HepG2 (cell line): Measurements from ENCODE around the gene DDX10. TPM values are rescaled to one million over a fixed set of nuclear protein-coding genes. Genes with fewer than 3 reads are reported as not detected.

ENCODE experiments used
- ATAC-seq: fragments of 200-7000 bp; cut with Tn5 transposase; 3 replicates; pipeline ENCODE4 v1.9.1; 2020; ENCODE audit warnings: mild to moderate bottlenecking, moderate library complexity
- BruUV-seq: library from RNA; stranded (reverse); fragments of 400-500 nt; replicated peaks from 2 replicates; lab custom pipeline; 2021; lab: Mats Ljungman, UMichigan
- CTCF ChIA-PET: fragments of 300-600 bp; formaldehyde crosslinking; extraction: SDS; loops from one replicate; lab custom pipeline; 2021; ENCODE audit warnings: low total read pairs, inconsistent platforms, low intra/inter-chr PET ratio; lab: Yijun Ruan, JAX
- POLR2A ChIA-PET: fragments of 350-600 bp; sonication (Branson Sonifier 250); formaldehyde crosslinking; loops from one replicate; lab custom pipeline; 2020; ENCODE audit warnings: antibody characterized with exemption, inconsistent platforms; lab: Yijun Ruan, JAX
- DNase-seq: peaks from one replicate; pipeline ENCODE4 v3.0.0-alpha.2; 2015; ENCODE audit warnings: low spot score
- FAIRE-seq: peaks from 3 replicates; lab custom pipeline; 2011; peaks lifted over from hg19 to GRCh38; lab: Jason Lieb, UNC
- H2AFZ ChIP-seq: one replicate; pipeline ENCODE4 v1.6.1; 2011; ENCODE audit warnings: low read length, inconsistent platforms
- H3K27ac ChIP-seq: fragments of 300-600 bp; 3 replicates; pipeline ENCODE4 v1.8.0; 2011; ENCODE audit warnings: mixed run types, mild to moderate bottlenecking, mixed read lengths, low read length, inconsistent platforms; ENCODE audit not compliant: insufficient read depth; ENCODE audit errors: extremely low read length
- H3K27me3 ChIP-seq, 2 experiments: fragments of 200-600 bp in 1 of 2; 2 replicates in 1 of 2; 3 replicates in 1 of 2; pipeline versions ENCODE4 v1.6.0 to v1.8.0; 2011; ENCODE audit warnings: low read length in 2 of 2, mild to moderate bottlenecking in 2 of 2, moderate library complexity in 2 of 2, inconsistent platforms in 1 of 2; ENCODE audit not compliant: insufficient read depth in 2 of 2, control insufficient read depth in 1 of 2
- H3K36me3 ChIP-seq, 2 experiments: fragments of 200-600 bp in 1 of 2; replicated peaks in 1 of 2; 2 replicates in 1 of 2; 3 replicates in 1 of 2; pipeline versions ENCODE4 v1.5.1 to v1.8.0; 2011; ENCODE audit warnings: low read length in 2 of 2, inconsistent platforms in 1 of 2; ENCODE audit not compliant: insufficient read depth in 2 of 2, control insufficient read depth in 1 of 2
- H3K4me1 ChIP-seq: 2 replicates; pipeline ENCODE4 v1.5.1; 2012; ENCODE audit warnings: low read length, inconsistent platforms; ENCODE audit not compliant: insufficient read depth
- H3K4me2 ChIP-seq: 2 replicates; pipeline ENCODE4 v1.6.0; 2011; ENCODE audit warnings: low read depth, low read length, inconsistent platforms
- H3K4me3 ChIP-seq, 3 experiments: fragments of 200-600 bp in 1 of 3; sonication (generic), shearing (Covaris generic) in 1 of 3; replicated peaks in 1 of 3; 2 replicates each; pipeline ENCODE4 v1.5.1; 2011 to 2016; ENCODE audit warnings: low read length in 3 of 3, inconsistent platforms in 2 of 3, low read depth in 2 of 3, mild to moderate bottlenecking in 2 of 3, control low read depth in 1 of 3, mixed read lengths in 1 of 3; ENCODE audit not compliant: insufficient read depth in 1 of 3
- H3K79me2 ChIP-seq: one replicate; pipeline ENCODE4 v1.6.1; 2011; ENCODE audit warnings: low read length, inconsistent platforms; ENCODE audit not compliant: insufficient read depth
- H3K9ac ChIP-seq: 2 replicates; pipeline ENCODE4 v1.6.0; 2011; ENCODE audit warnings: mild to moderate bottlenecking, low read depth, low read length, inconsistent platforms; ENCODE audit not compliant: insufficient read depth
- H3K9me3 ChIP-seq: 2 replicates; pipeline ENCODE4 v1.5.1; 2012; ENCODE audit warnings: mild to moderate bottlenecking, low read length
- H4K20me1 ChIP-seq: 2 replicates; pipeline ENCODE4 v1.6.0; 2011; ENCODE audit warnings: inconsistent platforms, mild to moderate bottlenecking, low read length, moderate library complexity; ENCODE audit not compliant: insufficient read depth
- DZIP1 ChIP-seq: sonication (generic); formaldehyde crosslinking; IDR thresholded peaks from 2 replicates; pipeline ENCODE4 v1.5.0; 2020; ENCODE audit warnings: mild to moderate bottlenecking, missing genetic modification reagents
- JUND ChIP-seq: sonication (generic); formaldehyde crosslinking; IDR thresholded peaks from 2 replicates; pipeline ENCODE4 v1.8.0; 2022; ENCODE audit warnings: mild to moderate bottlenecking, missing genetic modification reagents
- MATR3 ChIP-seq: sonication (generic); formaldehyde crosslinking; IDR thresholded peaks from 2 replicates; pipeline ENCODE4 v1.4.0; 2020; ENCODE audit warnings: missing genetic modification reagents
- SNAPC2 ChIP-seq: sonication (generic); formaldehyde crosslinking; IDR thresholded peaks from 2 replicates; pipeline ENCODE4 v1.8.1; 2022; ENCODE audit warnings: mild to moderate bottlenecking, missing genetic modification reagents
- ZNF3 ChIP-seq: IDR thresholded peaks from 2 replicates; pipeline ENCODE4 v1.7.0; 2017; ENCODE audit warnings: inconsistent platforms
- ZSCAN25 ChIP-seq: sonication (generic); formaldehyde crosslinking; IDR thresholded peaks from 2 replicates; pipeline ENCODE4 v1.8.0; 2022; ENCODE audit warnings: mild to moderate bottlenecking, missing genetic modification reagents
- WGBS: methylation state at CpG from one replicate; pipeline ENCODE4 v1.1.6; 2017; ENCODE audit warnings: low lambda C conversion rate; 5-methylcytosine and 5-hydroxymethylcytosine counted together
- in situ Hi-C: cut with HindIII; loops from 2 replicates; pipeline ENCODE4 v1.10.0; 2017; ENCODE audit warnings: low pct_unique_long_range_greater_than_20kb; ENCODE audit not compliant: extremely low pct_ligation_motif_present
- intact Hi-C: fragments of 100-400 bp; cut with micrococcal nuclease; formaldehyde crosslinking; loops from one replicate; pipeline ENCODE4 v1.10.0; 2022; ENCODE audit not compliant: unreplicated experiment
- polyA plus RNA-seq, 8 experiments: library from polyadenylated mRNA; depleted of rRNA in 3 of 8; stranded (reverse) in 7 of 8; unstranded in 1 of 8; fragments of >200 nt; fragmentation: Illumina TruSeq in 4 of 8; extraction: Trizol in 4 of 8; gene quantifications; 2 replicates each; pipeline versions ENCODE4 v1.2.1 to v1.2.3, GENCODE V29; 2011 to 2016; ENCODE audit warnings: low read depth in 4 of 8, missing spikeins in 1 of 8, mixed read lengths in 1 of 8; ENCODE audit not compliant: insufficient read depth in 1 of 8
- total RNA-seq, 5 experiments: library from RNA; depleted of rRNA; stranded (reverse); fragments of >200 nt; fragmentation: Illumina TruSeq; extraction: Trizol; gene quantifications; 2 replicates each; pipeline ENCODE4 v1.2.3, GENCODE V29; 2016; ENCODE audit warnings: low read depth in 1 of 5

The DDX10 gene
- total and polyA plus RNA-seq, 2 of the 13 experiments (the other 11 are each of a cell fraction or from before 2014, with no cell fraction given): 17.0 to 32.0 TPM

GRCh38 chr11:108826136-108826535 is 161.3 kb downstream of the DDX10 start:
- CTCF ChIA-PET: no interaction called here
- no peak for FAIRE-seq
- POLR2A ChIA-PET: no interaction called here
- Histone ChIP-seq H3K9ac (no peak overlapping the region), H3K79me2 (no peaks in the 10 kb centered on the region), H3K4me3 (no peak overlapping the region), H3K27ac (no peak overlapping the region), H3K9me3 (no peaks in the 10 kb centered on the region), H2AFZ (no peak overlapping the region), H3K27me3 (no peaks in the 10 kb centered on the region), H3K36me3 (no peaks in the 10 kb centered on the region), H3K4me2 (no peak overlapping the region), H4K20me1 (no peaks in the 10 kb centered on the region), H3K4me1 (no peaks in the 10 kb centered on the region)
- BruUV-seq: no TSS peak
- WGBS: 90% methylated on average over 2 of the region's 2 CpGs
- DNase-seq: no peak
- in situ Hi-C loops: no loop called here
- ATAC-seq: no peak
- intact Hi-C loops: no loop called here
- TF ChIP-seq ZSCAN25 (CRISPR knock-in tag): no peak

- ChIA-PET CTCF (no interaction called here), POLR2A (no interaction called here)
- BruUV-seq: no TSS peak
- no peaks in the 10 kb centered on the region for H3K27me3 ChIP-seq
- FAIRE-seq (no peak), ATAC-seq (no peak), DNase-seq (no peak)
- H2AFZ ChIP-seq: no peak overlapping the region
- no peak overlapping the region for H3K4me2 ChIP-seq
- no peaks in the 10 kb centered on the region for H3K4me1 ChIP-seq
- H3K4me3 ChIP-seq: no peak overlapping the region
- H3K27ac ChIP-seq: no peak overlapping the region
- TF ChIP-seq JUND: no peak
- TF ChIP-seq DZIP1 (CRISPR knock-in tag): no peak
- no peak for TF ChIP-seq MATR3 (CRISPR knock-in tag)
- no peak for TF ChIP-seq ZNF3
- TF ChIP-seq SNAPC2 (CRISPR knock-in tag): no peak
- intact Hi-C loops (no loop called here), in situ Hi-C loops (no loop called here)
- H3K79me2 ChIP-seq: no peaks in the 10 kb centered on the region
- H3K36me3 ChIP-seq: no peaks in the 10 kb centered on the region; a peak in 1 of 5 replicates
- no peaks in the 10 kb centered on the region for H3K9me3 ChIP-seq
- H4K20me1 ChIP-seq: no peaks in the 10 kb centered on the region
- WGBS: 91% methylated on average over 7 of the region's 7 CpGs
- no peak overlapping the region for H3K9ac ChIP-seq
Measured at GRCh38 chr11:108835624-108836023, 170.8 kb downstream of the DDX10 start.
